Measurements from ENCODE around the gene CENPA. TPM values are rescaled to one million over a fixed set of nuclear protein-coding genes. Genes with fewer than 3 reads are reported as not detected.

The CENPA gene
- total RNA-seq, 1 experiment from 2014 or later: 38.4 TPM

GRCh38 chr2:26769089-26769761 lies 16.6 kb upstream of the CENPA start:
- CTCF ChIA-PET: interaction anchor here (0.6 kb wide), 1 partner anchor 246 kb away, joined by 3 read pairs; no protein-coding TSS in a partner anchor
- Histone ChIP-seq H3K9me3 (no peaks in the 10 kb centered on the region), H3K36me3 (ENCODE audit: control insufficient read depth, insufficient read depth, low read length) (no peaks in the 10 kb centered on the region), H3K27me3 (replicated peaks; ENCODE audit: control insufficient read depth, insufficient read depth, low read length) (no peaks in the 10 kb centered on the region), H3K4me3 (ENCODE audit: low read depth, low read length) (no peak overlapping the region), H3K4me1 (peaks cover 19% of the 10 kb centered on the region)
- no peaks in the 10 kb centered on the region for H3K9me3 Mint-ChIP-seq (ENCODE audit: unreplicated experiment)
- BruUV-seq (replicated peaks): no TSS peak
- TF ChIP-seq CTCF (IDR thresholded peaks at IDR 0.05; ENCODE audit: insufficient read depth in 1 of 2, low read depth in 1 of 2, low read length in 1 of 2, severe bottlenecking in 1 of 2, unreplicated experiment in 1 of 2): no peak
- intact Hi-C loops (cut with micrococcal nuclease; ENCODE audit: unreplicated experiment): no loop called here
- H3K27ac Mint-ChIP-seq (ENCODE audit: unreplicated experiment): peak overlapping the region; percentile 57
- H3K4me3 Mint-ChIP-seq (ENCODE audit: unreplicated experiment): no peak overlapping the region
- H3K27me3 Mint-ChIP-seq (ENCODE audit: insufficient read depth, unreplicated experiment): no peaks in the 10 kb centered on the region
- H3K4me1 Mint-ChIP-seq (ENCODE audit: low read depth, unreplicated experiment): peaks cover 24% of the 10 kb centered on the region
- DNase-seq: no peak
- POLR2A ChIA-PET: no interaction called here
- peaks cover 11% of the 10 kb centered on the region for H3K36me3 Mint-ChIP-seq (ENCODE audit: insufficient read depth, unreplicated experiment)

DNA sequence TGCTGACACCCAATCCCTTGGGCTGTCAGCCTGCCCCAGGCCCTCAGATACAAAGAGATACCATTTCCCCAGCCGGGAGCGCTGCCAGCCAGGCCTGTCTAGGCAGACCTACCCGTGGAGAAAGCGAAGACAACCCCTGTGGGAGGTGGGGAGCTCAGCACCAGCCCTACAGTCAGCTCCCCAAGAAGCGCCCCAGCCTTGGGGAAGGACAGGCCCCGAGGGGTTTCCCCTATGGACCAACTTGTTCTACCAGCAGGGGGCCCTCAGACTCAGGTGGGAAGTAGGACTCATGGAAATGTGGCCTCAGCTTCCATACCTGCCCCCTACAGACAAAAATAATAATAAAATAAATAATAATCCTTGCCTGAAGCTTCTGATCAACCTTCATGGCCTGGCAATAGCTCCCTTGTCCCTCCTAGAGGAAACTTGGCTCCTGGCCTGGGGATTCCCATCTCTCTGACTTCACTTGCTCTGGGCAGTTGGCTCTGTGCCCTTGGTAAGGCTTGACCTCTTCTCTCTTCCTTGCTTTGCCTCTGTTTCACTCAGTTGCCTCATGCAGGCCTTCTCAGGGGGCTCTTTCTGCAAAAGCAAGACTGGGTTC lies 14.8 kb upstream of the CENPA start:
- Histone ChIP-seq H3K36me3 (ENCODE audit: control insufficient read depth, insufficient read depth, low read length) (peaks cover 2% of the 10 kb centered on the region), H3K4me1 (peaks cover 6% of the 10 kb centered on the region), H3K27me3 (replicated peaks; ENCODE audit: control insufficient read depth, insufficient read depth, low read length) (no peaks in the 10 kb centered on the region), H3K9me3 (no peaks in the 10 kb centered on the region), H3K4me3 (ENCODE audit: low read depth, low read length) (no peak overlapping the region)
- TF ChIP-seq CTCF (IDR thresholded peaks at IDR 0.05; ENCODE audit: insufficient read depth in 1 of 2, low read depth in 1 of 2, low read length in 1 of 2, severe bottlenecking in 1 of 2, unreplicated experiment in 1 of 2): peak; percentile 58 to 70
- H3K27ac Mint-ChIP-seq (ENCODE audit: unreplicated experiment): no peak overlapping the region
- H3K4me3 Mint-ChIP-seq (ENCODE audit: unreplicated experiment): no peak overlapping the region
- no peaks in the 10 kb centered on the region for H3K9me3 Mint-ChIP-seq (ENCODE audit: unreplicated experiment)
- BruUV-seq (replicated peaks): no TSS peak
- ChIA-PET CTCF (no interaction called here), POLR2A (no interaction called here)
- H3K27me3 Mint-ChIP-seq (ENCODE audit: insufficient read depth, unreplicated experiment): no peaks in the 10 kb centered on the region
- DNase-seq: peak; percentile 57 to 60
- intact Hi-C loops (cut with micrococcal nuclease; ENCODE audit: unreplicated experiment): loop anchor here (1.0 kb wide), 1 partner anchor 14 kb away; no protein-coding TSS in a partner anchor
- peaks cover 17% of the 10 kb centered on the region for H3K4me1 Mint-ChIP-seq (ENCODE audit: low read depth, unreplicated experiment)
- H3K36me3 Mint-ChIP-seq (ENCODE audit: insufficient read depth, unreplicated experiment): peaks cover 25% of the 10 kb centered on the region

DNA sequence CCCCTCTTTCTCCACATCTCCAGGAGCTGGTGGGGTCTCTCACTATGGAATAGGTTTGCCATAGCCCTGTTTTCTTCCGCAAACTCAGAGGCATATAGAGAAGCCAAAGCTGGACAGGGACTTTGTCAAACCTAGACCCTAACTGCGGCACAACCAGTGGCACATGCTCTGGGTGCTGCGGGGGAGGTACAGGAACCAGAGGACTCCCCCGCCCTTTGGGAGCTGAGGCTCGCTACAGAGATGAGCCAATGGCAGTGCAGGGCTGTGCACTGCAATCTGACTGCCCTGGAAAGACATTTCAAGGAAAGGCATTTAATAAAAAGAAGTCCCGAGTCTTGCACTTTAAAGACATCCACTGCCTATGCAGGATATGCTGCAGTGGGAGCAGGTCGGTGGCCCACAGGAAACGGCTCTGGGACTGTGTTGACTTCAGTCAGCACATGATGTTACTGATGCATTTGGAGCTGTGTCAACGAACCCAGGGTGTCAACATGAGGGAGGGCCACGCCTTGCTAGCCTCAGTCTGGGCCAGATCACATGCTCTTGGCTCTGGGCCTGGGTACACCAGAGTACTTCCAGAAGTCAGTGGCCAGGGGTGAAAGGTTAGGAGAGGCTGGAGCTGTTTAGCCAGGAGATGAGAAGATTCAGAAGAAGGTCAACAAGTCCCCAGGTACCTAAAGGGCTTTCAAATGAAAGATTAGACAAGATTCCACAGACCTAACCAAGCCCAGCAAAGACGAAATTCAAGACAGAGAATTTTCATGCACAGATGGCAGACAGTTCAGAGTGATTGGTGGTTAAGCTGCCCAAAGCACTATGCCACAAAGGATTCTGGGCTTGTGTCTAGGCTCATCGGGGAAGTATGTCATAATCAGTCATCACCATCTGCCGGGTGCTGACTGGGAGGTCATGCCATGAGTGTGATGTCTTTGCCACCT lies 13.5 kb upstream of the CENPA start:
- POLR2A ChIA-PET: no interaction called here
- intact Hi-C loops (cut with micrococcal nuclease; ENCODE audit: unreplicated experiment): no loop called here
- no peak for TF ChIP-seq CTCF (IDR thresholded peaks at IDR 0.05; ENCODE audit: insufficient read depth in 1 of 2, low read depth in 1 of 2, low read length in 1 of 2, severe bottlenecking in 1 of 2, unreplicated experiment in 1 of 2)
- Mint-ChIP-seq H3K4me1 (ENCODE audit: low read depth, unreplicated experiment) (peaks cover 17% of the 10 kb centered on the region), H3K9me3 (ENCODE audit: unreplicated experiment) (no peaks in the 10 kb centered on the region), H3K27me3 (ENCODE audit: insufficient read depth, unreplicated experiment) (no peaks in the 10 kb centered on the region), H3K4me3 (ENCODE audit: unreplicated experiment) (no peak overlapping the region), H3K36me3 (ENCODE audit: insufficient read depth, unreplicated experiment) (peaks cover 38% of the 10 kb centered on the region), H3K27ac (ENCODE audit: unreplicated experiment) (no peak overlapping the region)
- H3K36me3 ChIP-seq (ENCODE audit: control insufficient read depth, insufficient read depth, low read length): peaks cover 2% of the 10 kb centered on the region
- no peaks in the 10 kb centered on the region for H3K9me3 ChIP-seq
- CTCF ChIA-PET: interaction anchor here (0.7 kb wide), 1 partner anchor 150 kb away, joined by 3 read pairs; no protein-coding TSS in a partner anchor
- no peaks in the 10 kb centered on the region for H3K27me3 ChIP-seq (replicated peaks; ENCODE audit: control insufficient read depth, insufficient read depth, low read length)
- no TSS peak for BruUV-seq (replicated peaks)
- H3K4me3 ChIP-seq (ENCODE audit: low read depth, low read length): no peak overlapping the region
- H3K4me1 ChIP-seq: peaks cover 6% of the 10 kb centered on the region
- peak in 1 of 2 experiments; percentile 62 for DNase-seq
